Natural killer cell (primary cell): Measurements from ENCODE around the gene USP26. TPM values are rescaled to one million over a fixed set of nuclear protein-coding genes. Genes with fewer than 3 reads are reported as not detected.

ENCODE experiments used
- ATAC-seq, 3 donors: fragments of 150-1000 bp in 2 of 3; fragments of 200-7000 bp in 1 of 3; cut with Tn5 transposase; 1 replicate in 1 of 3; 2 replicates in 2 of 3; pipeline ENCODE4 v1.10.0; 2021; ENCODE audit warnings: mild to moderate bottlenecking in 2 of 3, moderate library complexity in 2 of 3
- DNase-seq, 2 donors: peaks; one replicate each; pipeline versions ENCODE4 v3.0.0 to v3.0.0-alpha.2; 2013 to 2021; ENCODE audit warnings: mixed read lengths in 1 of 2
- H3K27ac ChIP-seq: one replicate; pipeline ENCODE4 v1.5.1; 2013; ENCODE audit warnings: mild to moderate bottlenecking, low read length
- H3K27me3 ChIP-seq: one replicate; pipeline ENCODE4 v1.6.1; 2013; ENCODE audit warnings: low read length; ENCODE audit not compliant: control insufficient read depth, insufficient read depth
- H3K36me3 ChIP-seq: one replicate; pipeline ENCODE4 v1.6.1; 2013; ENCODE audit warnings: low read length; ENCODE audit not compliant: control insufficient read depth, insufficient read depth
- H3K4me1 ChIP-seq: one replicate; pipeline ENCODE4 v1.6.1; 2013; ENCODE audit warnings: low read length; ENCODE audit not compliant: control insufficient read depth, insufficient read depth
- H3K4me3 ChIP-seq: one replicate; pipeline ENCODE4 v1.5.1; 2013; ENCODE audit warnings: low read length
- H3K9me3 ChIP-seq: one replicate; pipeline ENCODE4 v1.6.1; 2013; ENCODE audit warnings: low read length; ENCODE audit not compliant: control insufficient read depth, insufficient read depth
- H3K27ac Mint-ChIP-seq, 2 donors: one replicate each; pipeline ENCODE4 v1.8.0; 2022; ENCODE audit warnings: mild to moderate bottlenecking in 2 of 2, mixed read lengths in 2 of 2, moderate library complexity in 1 of 2
- H3K27me3 Mint-ChIP-seq, 2 donors: one replicate each; pipeline ENCODE4 v1.8.0; 2022; ENCODE audit warnings: low read depth in 2 of 2, mixed read lengths in 2 of 2
- H3K36me3 Mint-ChIP-seq: one replicate; pipeline ENCODE4 v1.8.0; 2022; ENCODE audit warnings: mixed read lengths
- H3K4me1 Mint-ChIP-seq, 2 donors: one replicate each; pipeline ENCODE4 v1.8.0; 2022; ENCODE audit warnings: mixed read lengths in 2 of 2
- H3K4me3 Mint-ChIP-seq: one replicate; pipeline ENCODE4 v1.8.0; 2022; ENCODE audit warnings: mild to moderate bottlenecking, moderate library complexity, mixed read lengths
- H3K9me3 Mint-ChIP-seq, 2 donors: one replicate each; pipeline ENCODE4 v1.8.0; 2022; ENCODE audit warnings: mixed read lengths in 2 of 2
- CTCF ChIP-seq: fragments of 200-600 bp; IDR thresholded peaks from one replicate; pipeline ENCODE4 v1.8.0; 2022; ENCODE audit warnings: antibody characterized with exemption
- WGBS: methylation state at CpG from one replicate; pipeline ENCODE4 v1.1.7; 2013; ENCODE audit warnings: missing lambda C conversion rate; ENCODE audit not compliant: insufficient coverage; 5-methylcytosine and 5-hydroxymethylcytosine counted together
- intact Hi-C: fragments of 100-400 bp; cut with micrococcal nuclease; formaldehyde crosslinking; loops from one replicate; pipeline ENCODE4 v1.14.2; 2022
- total RNA-seq, 4 donors: library from RNA; stranded (reverse); fragments of 120-200 nt in 1 of 4; gene quantifications; one replicate each; pipeline versions ENCODE4 v1.2.3 to v1.2.4, GENCODE V29; 2013 to 2022

USP26 gene
- total RNA-seq, 3 donors from 2014 or later (not counting 1 experiment from before 2014, with no cell fraction given) = not detected

GRCh38 chrX:133042260-133042659, 54.6 kb downstream of the USP26 start:
- no peak for TF ChIP-seq CTCF
- H3K36me3 ChIP-seq = no peaks in the 10 kb centered on the region
- H3K27ac Mint-ChIP-seq = no peak overlapping the region
- H3K4me3 ChIP-seq = no peak overlapping the region
- no peak for DNase-seq
- peaks cover 0 to 2% of the 10 kb centered on the region in 2 donors for H3K9me3 Mint-ChIP-seq
- H3K27me3 ChIP-seq = no peaks in the 10 kb centered on the region
- H3K4me1 ChIP-seq = no peaks in the 10 kb centered on the region
- H3K9me3 ChIP-seq = no peaks in the 10 kb centered on the region
- H3K27ac ChIP-seq = no peak overlapping the region
- ATAC-seq = no peak
- peaks cover 10 to 19% of the 10 kb centered on the region in 2 donors for H3K27me3 Mint-ChIP-seq
- H3K4me1 Mint-ChIP-seq = no peaks in the 10 kb centered on the region
- no peaks in the 10 kb centered on the region for H3K36me3 Mint-ChIP-seq
- WGBS = 95% methylated on average over 2 of the region's 2 CpGs
- H3K4me3 Mint-ChIP-seq = no peak overlapping the region
- intact Hi-C loops = no loop called here

GRCh38 chrX:133033010-133033409, 63.9 kb downstream of the USP26 start:
- no peaks in the 10 kb centered on the region for H3K9me3 Mint-ChIP-seq
- H3K36me3 ChIP-seq = no peaks in the 10 kb centered on the region
- WGBS = 71% methylated on average over 1 of the region's 5 CpGs
- H3K27me3 Mint-ChIP-seq = peaks cover 8 to 56% of the 10 kb centered on the region in 2 donors
- no peak overlapping the region for H3K27ac ChIP-seq
- no peaks in the 10 kb centered on the region for H3K4me1 Mint-ChIP-seq
- ATAC-seq = no peak
- H3K4me3 ChIP-seq = no peak overlapping the region
- H3K4me3 Mint-ChIP-seq = no peak overlapping the region
- DNase-seq = no peak
- no peak for TF ChIP-seq CTCF
- intact Hi-C loops = no loop called here
- no peak overlapping the region for H3K27ac Mint-ChIP-seq
- no peaks in the 10 kb centered on the region for H3K9me3 ChIP-seq
- H3K4me1 ChIP-seq = no peaks in the 10 kb centered on the region
- no peaks in the 10 kb centered on the region for H3K27me3 ChIP-seq
- H3K36me3 Mint-ChIP-seq = no peaks in the 10 kb centered on the region

GRCh38 chrX:133018229-133018628, 78.7 kb downstream of the USP26 start:
- Mint-ChIP-seq H3K4me3 (no peak overlapping the region), H3K4me1 (no peaks in the 10 kb centered on the region), H3K27ac (no peak overlapping the region), H3K9me3 (no peaks in the 10 kb centered on the region), H3K27me3 (peaks cover 0 to 9% of the 10 kb centered on the region in 2 donors), H3K36me3 (no peaks in the 10 kb centered on the region)
- ATAC-seq (no peak), DNase-seq (no peak)
- WGBS = 94% methylated on average over 2 of the region's 3 CpGs
- no peaks in the 10 kb centered on the region for H3K9me3 ChIP-seq
- intact Hi-C loops = no loop called here
- no peaks in the 10 kb centered on the region for H3K27me3 ChIP-seq
- H3K4me3 ChIP-seq = no peak overlapping the region
- no peak overlapping the region for H3K27ac ChIP-seq
- H3K4me1 ChIP-seq = no peaks in the 10 kb centered on the region
- TF ChIP-seq CTCF = no peak
- no peaks in the 10 kb centered on the region for H3K36me3 ChIP-seq

GRCh38 chrX:133007458-133007857, 89.5 kb downstream of the USP26 start:
- 92% methylated on average over 2 of the region's 3 CpGs for WGBS
- no peaks in the 10 kb centered on the region for H3K9me3 ChIP-seq
- no peak overlapping the region for H3K4me3 ChIP-seq
- H3K27ac ChIP-seq = no peak overlapping the region
- peaks cover 8 to 39% of the 10 kb centered on the region in 2 donors for H3K27me3 Mint-ChIP-seq
- DNase-seq (no peak), ATAC-seq (no peak)
- H3K27ac Mint-ChIP-seq = no peak overlapping the region
- no peaks in the 10 kb centered on the region for H3K36me3 Mint-ChIP-seq
- H3K9me3 Mint-ChIP-seq = no peaks in the 10 kb centered on the region
- no peak overlapping the region for H3K4me3 Mint-ChIP-seq
- H3K27me3 ChIP-seq = no peaks in the 10 kb centered on the region
- no peaks in the 10 kb centered on the region for H3K36me3 ChIP-seq
- H3K4me1 ChIP-seq = no peaks in the 10 kb centered on the region
- H3K4me1 Mint-ChIP-seq = no peaks in the 10 kb centered on the region
- intact Hi-C loops = no loop called here
- no peak for TF ChIP-seq CTCF
